PC-3 (cell line): ENCODE data around the gene KMT2E.

ENCODE experiments used
- EZH2 ChIP-seq: fragments of 300-600 bp; sonication (generic); IDR thresholded peaks from one replicate; pipeline ENCODE4 v1.6.1; 2017; ENCODE audit warnings: antibody characterized with exemption, mild to moderate bottlenecking, low read length; ENCODE audit not compliant: unreplicated experiment
- TF ChIP-seq, protein P1 (sequence below): fragments of 300-600 bp; sonication (generic); conservative IDR thresholded peaks from 2 replicates; pipeline ENCODE4 v1.5.1; 2017; ENCODE audit warnings: antibody characterized with exemption, low read depth, mild to moderate bottlenecking, low read length

GRCh38 chr7:105027176-105027853 is 13.3 kb downstream of the KMT2E start:
- TF ChIP-seq EZH2: no peak
- TF ChIP-seq, protein P1, sequence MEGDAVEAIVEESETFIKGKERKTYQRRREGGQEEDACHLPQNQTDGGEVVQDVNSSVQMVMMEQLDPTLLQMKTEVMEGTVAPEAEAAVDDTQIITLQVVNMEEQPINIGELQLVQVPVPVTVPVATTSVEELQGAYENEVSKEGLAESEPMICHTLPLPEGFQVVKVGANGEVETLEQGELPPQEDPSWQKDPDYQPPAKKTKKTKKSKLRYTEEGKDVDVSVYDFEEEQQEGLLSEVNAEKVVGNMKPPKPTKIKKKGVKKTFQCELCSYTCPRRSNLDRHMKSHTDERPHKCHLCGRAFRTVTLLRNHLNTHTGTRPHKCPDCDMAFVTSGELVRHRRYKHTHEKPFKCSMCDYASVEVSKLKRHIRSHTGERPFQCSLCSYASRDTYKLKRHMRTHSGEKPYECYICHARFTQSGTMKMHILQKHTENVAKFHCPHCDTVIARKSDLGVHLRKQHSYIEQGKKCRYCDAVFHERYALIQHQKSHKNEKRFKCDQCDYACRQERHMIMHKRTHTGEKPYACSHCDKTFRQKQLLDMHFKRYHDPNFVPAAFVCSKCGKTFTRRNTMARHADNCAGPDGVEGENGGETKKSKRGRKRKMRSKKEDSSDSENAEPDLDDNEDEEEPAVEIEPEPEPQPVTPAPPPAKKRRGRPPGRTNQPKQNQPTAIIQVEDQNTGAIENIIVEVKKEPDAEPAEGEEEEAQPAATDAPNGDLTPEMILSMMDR: no peak
